Breast epithelium (tissue), 3 donors: ENCODE measurements around the gene LCP2.
"Not testable (repeated sequence)": the region's sequence is repeated elsewhere in the genome, so short reads cannot be mapped to it uniquely, and the experiment has no call there.

Source experiments
- POLR2A ChIP-seq: fragments of 450-650 bp; IDR thresholded peaks from one replicate; pipeline ENCODE4 v1.6.1; 2016; ENCODE audit warnings: antibody characterized with exemption, mild to moderate bottlenecking, moderate library complexity
- POLR2AphosphoS5 ChIP-seq, 3 donors: sonication (generic); formaldehyde crosslinking; IDR thresholded peaks; one replicate each; pipeline ENCODE4 v1.6.1; 2017; ENCODE audit warnings: antibody characterized with exemption in 3 of 3
- TF ChIP-seq, protein P1 (sequence below), 3 donors: fragments of 450-650 bp; IDR thresholded peaks; one replicate each; pipeline ENCODE4 v1.5.1; 2016 to 2017; ENCODE audit warnings: antibody characterized with exemption in 3 of 3, mild to moderate bottlenecking in 3 of 3, moderate library complexity in 3 of 3

DNA sequence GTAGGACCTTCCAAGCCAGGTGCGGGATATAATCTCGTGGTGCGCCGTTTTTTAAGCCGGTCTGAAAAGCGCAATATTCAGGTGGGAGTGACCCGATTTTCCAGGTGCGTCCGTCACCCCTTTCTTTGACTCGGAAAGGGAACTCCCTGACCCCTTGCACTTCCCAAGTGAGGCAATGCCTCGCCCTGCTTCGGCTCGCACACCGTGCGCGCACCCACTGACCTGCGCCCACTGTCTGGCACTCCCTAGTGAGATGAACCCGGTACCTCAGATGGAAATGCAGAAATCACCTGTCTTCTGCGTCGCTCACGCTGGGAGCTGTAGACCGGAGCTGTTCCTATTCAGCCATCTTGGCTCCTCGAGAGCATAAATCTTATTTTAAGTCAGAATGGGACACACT lies 52.1 kb downstream of the LCP2 start:
- TF ChIP-seq, protein P1, sequence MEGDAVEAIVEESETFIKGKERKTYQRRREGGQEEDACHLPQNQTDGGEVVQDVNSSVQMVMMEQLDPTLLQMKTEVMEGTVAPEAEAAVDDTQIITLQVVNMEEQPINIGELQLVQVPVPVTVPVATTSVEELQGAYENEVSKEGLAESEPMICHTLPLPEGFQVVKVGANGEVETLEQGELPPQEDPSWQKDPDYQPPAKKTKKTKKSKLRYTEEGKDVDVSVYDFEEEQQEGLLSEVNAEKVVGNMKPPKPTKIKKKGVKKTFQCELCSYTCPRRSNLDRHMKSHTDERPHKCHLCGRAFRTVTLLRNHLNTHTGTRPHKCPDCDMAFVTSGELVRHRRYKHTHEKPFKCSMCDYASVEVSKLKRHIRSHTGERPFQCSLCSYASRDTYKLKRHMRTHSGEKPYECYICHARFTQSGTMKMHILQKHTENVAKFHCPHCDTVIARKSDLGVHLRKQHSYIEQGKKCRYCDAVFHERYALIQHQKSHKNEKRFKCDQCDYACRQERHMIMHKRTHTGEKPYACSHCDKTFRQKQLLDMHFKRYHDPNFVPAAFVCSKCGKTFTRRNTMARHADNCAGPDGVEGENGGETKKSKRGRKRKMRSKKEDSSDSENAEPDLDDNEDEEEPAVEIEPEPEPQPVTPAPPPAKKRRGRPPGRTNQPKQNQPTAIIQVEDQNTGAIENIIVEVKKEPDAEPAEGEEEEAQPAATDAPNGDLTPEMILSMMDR (IDR thresholded peaks at IDR 0.05): not testable (repeated sequence)
- not testable (repeated sequence) for TF ChIP-seq POLR2A; POLR2AphosphoS5 (IDR thresholded peaks at IDR 0.05)
